CD4-positive, alpha-beta T cell treated with Interleukin-6 for 4 hours (primary cell): ENCODE results near the gene DSC3.

Experiments used
- DNase-seq: peaks from one replicate; pipeline ENCODE4 v3.0.0-alpha.2; 2020; ENCODE audit warnings: mixed read lengths

Gene DSC3

GRCh38 chr18:31042406-31043181 lies at the start of gene DSC3:
TSS of gene DSC3 (minus strand) at chr18:31042742. CDS start at chr18:31042660, 82 bp downstream.
- DNase-seq: no peak

- DNase-seq: no peak
These were observed 48.8 kb upstream of the DSC3 start for GRCh38 chr18:31091350-31091749.

- DNase-seq: no peak
These were observed 46.0 kb upstream of the DSC3 start for GRCh38 chr18:31088532-31088931.

GRCh38 chr18:31079973-31080372 lies 37.4 kb upstream of the DSC3 start:
- DNase-seq: no peak

- DNase-seq: no peak
These were observed 35.3 kb upstream of the DSC3 start for GRCh38 chr18:31077878-31078277.

- DNase-seq: no peak
These were observed 29.6 kb upstream of the DSC3 start for GRCh38 chr18:31072175-31072574.

GRCh38 chr18:31070206-31070605 lies 27.7 kb upstream of the DSC3 start:
- DNase-seq: no peak

- DNase-seq: no peak
These were observed 23.7 kb upstream of the DSC3 start for GRCh38 chr18:31066266-31066665.

- no peak for DNase-seq
These were observed 22.7 kb upstream of the DSC3 start for GRCh38 chr18:31065036-31065773.

GRCh38 chr18:31064130-31064529 lies 21.6 kb upstream of the DSC3 start:
- DNase-seq: no peak

GRCh38 chr18:31061945-31062344 lies 19.4 kb upstream of the DSC3 start:
- no peak for DNase-seq

- DNase-seq: no peak
These were observed 16.4 kb upstream of the DSC3 start for GRCh38 chr18:31058897-31059296.

GRCh38 chr18:31057917-31058316 lies 15.4 kb upstream of the DSC3 start:
- no peak for DNase-seq

GRCh38 chr18:31057051-31057450 lies 14.5 kb upstream of the DSC3 start:
- DNase-seq: no peak

- DNase-seq: no peak
These were observed 13.8 kb upstream of the DSC3 start for GRCh38 chr18:31056296-31056695.

GRCh38 chr18:31050635-31051034 lies 8.1 kb upstream of the DSC3 start:
- DNase-seq: no peak

GRCh38 chr18:31049189-31049588 lies 6.6 kb upstream of the DSC3 start:
- DNase-seq: no peak

GRCh38 chr18:31048216-31048615 lies 5.7 kb upstream of the DSC3 start:
- no peak for DNase-seq

- DNase-seq: no peak
These were observed 4.4 kb upstream of the DSC3 start for GRCh38 chr18:31046916-31047315.

GRCh38 chr18:31045599-31045998 lies 3.1 kb upstream of the DSC3 start:
- DNase-seq: no peak

GRCh38 chr18:31044926-31045325 lies 2.4 kb upstream of the DSC3 start:
- no peak for DNase-seq

GRCh38 chr18:31043709-31044108 lies 1.2 kb upstream of the DSC3 start:
- DNase-seq: no peak

GRCh38 chr18:31042084-31042405 lies 497 bp downstream of the DSC3 start:
- DNase-seq: no peak

- no peak for DNase-seq
These were observed 1.1 kb downstream of the DSC3 start for GRCh38 chr18:31041271-31042083.
